ENCODE data around the gene SEMA6C.
"Not testable (repeated sequence)": the region's sequence is repeated elsewhere in the genome, so short reads cannot be mapped to it uniquely, and the experiment has no call there.

The SEMA6C gene

GRCh38 chr1:151146412-151147131 lies at the start of gene SEMA6C:
Gene SEMA6C (minus strand): TSS chr1:151146631. CDS start chr1:151142621, 4,010 bp downstream.
- peak; percentile 34 for DNase-seq

GRCh38 chr1:151194894-151195594 lies 48.6 kb upstream of the SEMA6C start:
- not testable (repeated sequence) for DNase-seq

- no peak for DNase-seq
Measured at GRCh38 chr1:151193856-151194255, 47.4 kb upstream of the SEMA6C start.

GRCh38 chr1:151193304-151193703 lies 46.9 kb upstream of the SEMA6C start:
- no peak for DNase-seq

GRCh38 chr1:151192047-151192446 lies 45.6 kb upstream of the SEMA6C start:
- no peak for DNase-seq

- peak; percentile 75 for DNase-seq
Measured at GRCh38 chr1:151189637-151190445, 43.4 kb upstream of the SEMA6C start, which contains the start of gene VPS72. Gene VPS72 (minus strand): TSS chr1:151190197. CDS start chr1:151190121, 76 bp downstream.

GRCh38 chr1:151188667-151189066 lies 42.2 kb upstream of the SEMA6C start:
- DNase-seq, result not testable (repeated sequence)

GRCh38 chr1:151187205-151187604 lies 40.8 kb upstream of the SEMA6C start:
- DNase-seq, result no peak

- no peak for DNase-seq
Measured at GRCh38 chr1:151184211-151184610, 37.8 kb upstream of the SEMA6C start.

GRCh38 chr1:151176514-151177045 lies 30.1 kb upstream of the SEMA6C start:
- DNase-seq, result no peak

- no peak for DNase-seq
Measured at GRCh38 chr1:151175863-151176262, 29.4 kb upstream of the SEMA6C start, which contains the start of gene TMOD4. Gene TMOD4 (minus strand): TSS chr1:151175981. CDS start chr1:151174875, 1,106 bp downstream.

GRCh38 chr1:151175041-151175741 lies 28.8 kb upstream of the SEMA6C start:
- no peak for DNase-seq

GRCh38 chr1:151171190-151171589 lies 24.8 kb upstream of the SEMA6C start:
- DNase-seq, result no peak

GRCh38 chr1:151167116-151167515 lies 20.7 kb upstream of the SEMA6C start:
- DNase-seq, result no peak

GRCh38 chr1:151166505-151166956 lies 20.1 kb upstream of the SEMA6C start:
- DNase-seq, result no peak

- DNase-seq, result peak; percentile 94
Measured at GRCh38 chr1:151165738-151166504, 19.5 kb upstream of the SEMA6C start, which contains the start of the genes LYSMD1 and SCNM1. Gene LYSMD1 (minus strand): TSS chr1:151165902. CDS start chr1:151165258, 644 bp downstream. Gene SCNM1 (plus strand): TSS chr1:151166144. CDS start chr1:151166153, 9 bp downstream.

GRCh38 chr1:151165281-151165737 lies 18.9 kb upstream of the SEMA6C start:
- no peak for DNase-seq

GRCh38 chr1:151164732-151165280 lies 18.4 kb upstream of the SEMA6C start:
- no peak for DNase-seq

- no peak for DNase-seq
Measured at GRCh38 chr1:151159373-151159772, 12.9 kb upstream of the SEMA6C start.

- DNase-seq, result no peak
Measured at GRCh38 chr1:151158751-151159251, 12.4 kb upstream of the SEMA6C start.

All from NK-92 treated with Interleukin-12 subunit alpha and Interleukin-12 subunit beta, amount 100 ng/mL, for 24 hours (cell line).